Keratinocyte (primary cell): Measurements from ENCODE around the gene AGPS.

Experiments
- EZH2 ChIP-seq: IDR thresholded peaks from one replicate; pipeline ENCODE4 v1.6.1; 2012; ENCODE audit warnings: inconsistent platforms, mild to moderate bottlenecking, low read length, moderate library complexity
- TF ChIP-seq, protein P1 (sequence below), 3 experiments: IDR thresholded peaks in 1 of 3; conservative IDR thresholded peaks in 1 of 3; optimal IDR thresholded peaks in 1 of 3; 2 replicates in 2 of 3; 3 replicates in 1 of 3; pipeline versions ENCODE3 to v1.5.1; 2011; ENCODE audit warnings: low read length in 3 of 3, mild to moderate bottlenecking in 3 of 3, moderate library complexity in 2 of 3, control low read depth in 1 of 3, inconsistent platforms in 1 of 3; ENCODE audit not compliant: insufficient read depth in 2 of 3; ENCODE audit errors: extremely low read depth in 1 of 3

- TF ChIP-seq, protein P1, sequence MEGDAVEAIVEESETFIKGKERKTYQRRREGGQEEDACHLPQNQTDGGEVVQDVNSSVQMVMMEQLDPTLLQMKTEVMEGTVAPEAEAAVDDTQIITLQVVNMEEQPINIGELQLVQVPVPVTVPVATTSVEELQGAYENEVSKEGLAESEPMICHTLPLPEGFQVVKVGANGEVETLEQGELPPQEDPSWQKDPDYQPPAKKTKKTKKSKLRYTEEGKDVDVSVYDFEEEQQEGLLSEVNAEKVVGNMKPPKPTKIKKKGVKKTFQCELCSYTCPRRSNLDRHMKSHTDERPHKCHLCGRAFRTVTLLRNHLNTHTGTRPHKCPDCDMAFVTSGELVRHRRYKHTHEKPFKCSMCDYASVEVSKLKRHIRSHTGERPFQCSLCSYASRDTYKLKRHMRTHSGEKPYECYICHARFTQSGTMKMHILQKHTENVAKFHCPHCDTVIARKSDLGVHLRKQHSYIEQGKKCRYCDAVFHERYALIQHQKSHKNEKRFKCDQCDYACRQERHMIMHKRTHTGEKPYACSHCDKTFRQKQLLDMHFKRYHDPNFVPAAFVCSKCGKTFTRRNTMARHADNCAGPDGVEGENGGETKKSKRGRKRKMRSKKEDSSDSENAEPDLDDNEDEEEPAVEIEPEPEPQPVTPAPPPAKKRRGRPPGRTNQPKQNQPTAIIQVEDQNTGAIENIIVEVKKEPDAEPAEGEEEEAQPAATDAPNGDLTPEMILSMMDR (optimal IDR thresholded peaks at IDR 0.05 in 1 of 3, IDR thresholded peaks at IDR 0.05 in 1 of 3, conservative IDR thresholded peaks at IDR 0.05 in 1 of 3; ENCODE audit: extremely low read depth in 1 of 3, insufficient read depth in 2 of 3, low read length in 3 of 3), result no peak
- no peak for TF ChIP-seq EZH2
These were observed 103.4 kb downstream of the AGPS start for GRCh38 chr2:177495945-177496344.
